Measurements from ENCODE around the gene TENT4B.

DNA sequence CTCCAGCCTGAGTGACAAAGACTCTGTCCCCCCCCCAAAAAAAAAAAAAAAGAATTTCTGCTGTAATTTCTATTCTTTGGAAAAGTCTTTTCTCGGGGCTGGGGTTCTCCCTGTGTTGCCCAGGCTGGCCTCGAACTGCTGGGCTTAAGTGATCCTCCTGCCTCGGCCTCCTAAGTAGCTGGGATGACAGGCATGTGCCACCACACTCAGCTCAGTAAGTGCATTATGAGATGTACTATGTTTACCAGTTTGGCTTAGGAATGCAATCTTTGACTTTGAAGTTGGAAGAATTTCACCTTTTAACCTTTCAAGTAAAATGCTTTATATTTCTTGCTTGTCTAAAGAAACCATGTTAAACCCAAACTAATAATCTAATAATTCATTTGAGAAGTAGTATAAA, 85.2 kb downstream of the TENT4B start:
- TF ChIP-seq, protein P1, sequence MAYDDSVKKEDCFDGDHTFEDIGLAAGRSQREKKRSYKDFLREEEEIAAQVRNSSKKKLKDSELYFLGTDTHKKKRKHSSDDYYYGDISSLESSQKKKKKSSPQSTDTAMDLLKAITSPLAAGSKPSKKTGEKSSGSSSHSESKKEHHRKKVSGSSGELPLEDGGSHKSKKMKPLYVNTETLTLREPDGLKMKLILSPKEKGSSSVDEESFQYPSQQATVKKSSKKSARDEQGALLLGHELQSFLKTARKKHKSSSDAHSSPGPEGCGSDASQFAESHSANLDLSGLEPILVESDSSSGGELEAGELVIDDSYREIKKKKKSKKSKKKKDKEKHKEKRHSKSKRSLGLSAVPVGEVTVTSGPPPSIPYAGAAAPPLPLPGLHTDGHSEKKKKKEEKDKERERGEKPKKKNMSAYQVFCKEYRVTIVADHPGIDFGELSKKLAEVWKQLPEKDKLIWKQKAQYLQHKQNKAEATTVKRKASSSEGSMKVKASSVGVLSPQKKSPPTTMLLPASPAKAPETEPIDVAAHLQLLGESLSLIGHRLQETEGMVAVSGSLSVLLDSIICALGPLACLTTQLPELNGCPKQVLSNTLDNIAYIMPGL (CRISPR knock-in tag; IDR thresholded peaks at IDR 0.05; ENCODE audit: borderline replicate concordance): no peak
- no peak for TF ChIP-seq EP300 (IDR thresholded peaks at IDR 0.05)

Measured in A549 (cell line).